HUES6 (cell line): ENCODE measurements around the gene C3orf33.

Source experiments
- H3K27ac ChIP-seq: 2 replicates; pipeline ENCODE4 v1.7.0; 2013; ENCODE audit warnings: low read depth, mild to moderate bottlenecking, low read length, inconsistent platforms
- H3K27me3 ChIP-seq: 2 replicates; pipeline ENCODE4 v1.6.1; 2013; ENCODE audit warnings: low read length; ENCODE audit not compliant: control insufficient read depth, insufficient read depth
- H3K36me3 ChIP-seq: 2 replicates; pipeline ENCODE4 v1.6.1; 2013; ENCODE audit warnings: low read length; ENCODE audit not compliant: control insufficient read depth, insufficient read depth
- H3K4me1 ChIP-seq: 2 replicates; pipeline ENCODE4 v1.6.1; 2013; ENCODE audit warnings: low read length; ENCODE audit not compliant: control insufficient read depth, insufficient read depth
- H3K4me3 ChIP-seq: 2 replicates; pipeline ENCODE4 v1.5.1; 2013; ENCODE audit warnings: low read depth, low read length
- H3K9ac ChIP-seq: one replicate; pipeline ENCODE4 v1.6.1; 2013; ENCODE audit warnings: mild to moderate bottlenecking, low read length
- H3K9me3 ChIP-seq: 2 replicates; pipeline ENCODE4 v1.6.1; 2013; ENCODE audit warnings: low read depth, low read length; ENCODE audit not compliant: control insufficient read depth, insufficient read depth

The C3orf33 gene

DNA sequence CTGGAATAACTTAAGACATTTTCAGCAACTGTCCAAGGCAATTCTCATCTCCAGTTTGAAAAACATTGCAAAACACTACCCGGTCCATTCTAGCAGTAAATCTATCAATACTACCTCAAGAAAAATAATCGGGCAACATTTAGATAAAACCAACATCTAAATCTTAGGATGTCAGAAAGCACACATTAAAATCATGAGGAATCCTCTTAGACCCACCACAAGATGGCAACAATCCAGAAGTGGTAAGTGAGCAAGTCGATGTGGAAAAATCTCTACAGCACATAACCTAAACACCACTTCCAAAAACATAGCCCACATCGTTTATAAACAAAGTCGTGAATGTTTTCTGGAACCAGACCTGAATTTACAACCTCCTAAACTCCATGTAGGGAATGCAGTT lies 66.9 kb downstream of the C3orf33 start:
- no peak overlapping the region for H3K4me3 ChIP-seq
- H3K9ac ChIP-seq: no peak overlapping the region
- no peaks in the 10 kb centered on the region for H3K9me3 ChIP-seq
- no peaks in the 10 kb centered on the region for H3K36me3 ChIP-seq
- no peaks in the 10 kb centered on the region for H3K27me3 ChIP-seq
- peaks cover 19% of the 10 kb centered on the region; the same call in 1 of the 2 replicates for H3K4me1 ChIP-seq
- no peak overlapping the region for H3K27ac ChIP-seq

DNA sequence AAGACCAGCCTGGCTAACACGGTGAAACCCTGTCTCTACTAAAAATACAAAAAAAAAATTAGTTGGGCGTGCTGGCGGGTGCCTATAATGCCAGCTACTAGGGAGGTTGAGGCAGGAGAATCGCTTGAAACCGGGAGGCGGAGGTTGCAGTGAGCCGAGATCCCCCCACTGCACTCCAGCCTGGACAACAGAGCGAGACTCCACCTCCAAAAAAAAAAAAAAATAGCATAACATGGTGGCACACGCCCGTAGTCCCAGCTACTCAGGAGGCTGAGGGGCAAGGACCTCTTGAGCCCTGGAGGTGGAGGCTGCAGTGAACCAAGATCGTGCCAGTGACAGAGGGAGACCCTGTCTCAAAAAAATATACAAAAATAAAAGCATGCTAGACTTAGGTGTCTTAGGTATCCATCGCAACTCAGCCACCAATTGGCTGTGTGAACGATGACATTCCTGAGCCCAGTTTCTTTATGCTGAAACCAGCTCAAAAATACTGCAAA lies 67.5 kb downstream of the C3orf33 start:
- Histone ChIP-seq H3K4me1 (peaks cover 18% of the 10 kb centered on the region; the same call in 1 of the 2 replicates), H3K27ac (no peak overlapping the region), H3K27me3 (no peaks in the 10 kb centered on the region), H3K9ac (no peak overlapping the region), H3K36me3 (no peaks in the 10 kb centered on the region), H3K4me3 (no peak overlapping the region), H3K9me3 (no peaks in the 10 kb centered on the region)

DNA sequence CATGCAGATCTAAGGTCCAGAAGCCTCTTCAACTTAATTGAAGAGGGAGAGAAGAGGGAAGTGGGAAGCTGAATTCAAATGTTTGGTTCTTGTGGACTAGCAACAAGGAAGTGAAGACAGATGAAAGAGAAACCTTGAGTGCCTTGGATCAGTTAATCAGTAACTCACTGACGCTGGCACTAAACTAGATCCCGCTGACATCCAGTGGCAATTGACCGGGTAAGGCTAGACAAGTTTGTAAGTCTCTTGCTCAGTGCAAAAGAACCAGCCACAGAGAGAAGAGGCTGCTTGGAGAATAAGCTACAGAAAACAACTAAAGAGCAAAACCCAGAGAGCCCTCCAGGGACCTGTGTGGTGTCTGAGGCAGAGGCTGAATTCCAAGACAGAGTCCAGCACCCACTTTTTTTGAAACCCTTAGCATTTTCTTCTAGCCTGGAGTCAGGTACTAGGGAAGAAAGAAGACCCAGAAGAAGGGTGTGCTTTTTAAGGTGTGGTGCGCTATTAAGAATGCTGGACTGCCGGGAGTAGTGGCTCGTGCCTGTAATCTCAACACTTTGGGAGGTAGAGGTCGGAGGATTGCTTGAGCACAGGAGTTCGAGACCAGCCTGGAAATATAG lies 68.1 kb downstream of the C3orf33 start:
- Histone ChIP-seq H3K9ac (no peak overlapping the region), H3K4me3 (no peak overlapping the region), H3K27ac (no peak overlapping the region), H3K4me1 (peaks cover 16% of the 10 kb centered on the region; the same call in 1 of the 2 replicates), H3K36me3 (no peaks in the 10 kb centered on the region), H3K27me3 (no peaks in the 10 kb centered on the region), H3K9me3 (no peaks in the 10 kb centered on the region)

DNA sequence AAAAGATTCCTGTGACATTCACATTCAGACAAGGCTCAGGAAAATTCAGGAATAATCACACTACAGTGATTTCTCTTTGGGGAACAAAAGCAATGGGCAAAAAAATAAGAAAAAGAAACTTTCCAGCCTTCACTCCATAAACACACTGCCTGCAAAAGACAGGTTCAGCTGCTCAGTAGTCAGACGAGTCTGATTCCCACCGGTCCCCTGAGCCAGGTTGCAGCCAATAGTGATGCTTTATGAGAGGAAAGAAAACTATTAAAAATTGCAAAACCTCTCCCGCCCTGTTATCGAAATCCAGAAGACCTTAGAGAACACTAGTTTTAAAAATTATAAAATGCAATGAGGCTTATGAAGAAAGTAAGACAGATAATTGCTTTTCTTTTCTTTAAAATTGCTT lies 69.7 kb downstream of the C3orf33 start:
- H3K27ac ChIP-seq: no peak overlapping the region; the same call in 1 of the 2 replicates
- H3K9ac ChIP-seq: no peak overlapping the region
- H3K27me3 ChIP-seq: no peaks in the 10 kb centered on the region
- peaks cover 13% of the 10 kb centered on the region; the same call in 1 of the 2 replicates for H3K4me1 ChIP-seq
- H3K4me3 ChIP-seq: no peak overlapping the region
- H3K36me3 ChIP-seq: no peaks in the 10 kb centered on the region
- no peaks in the 10 kb centered on the region for H3K9me3 ChIP-seq

DNA sequence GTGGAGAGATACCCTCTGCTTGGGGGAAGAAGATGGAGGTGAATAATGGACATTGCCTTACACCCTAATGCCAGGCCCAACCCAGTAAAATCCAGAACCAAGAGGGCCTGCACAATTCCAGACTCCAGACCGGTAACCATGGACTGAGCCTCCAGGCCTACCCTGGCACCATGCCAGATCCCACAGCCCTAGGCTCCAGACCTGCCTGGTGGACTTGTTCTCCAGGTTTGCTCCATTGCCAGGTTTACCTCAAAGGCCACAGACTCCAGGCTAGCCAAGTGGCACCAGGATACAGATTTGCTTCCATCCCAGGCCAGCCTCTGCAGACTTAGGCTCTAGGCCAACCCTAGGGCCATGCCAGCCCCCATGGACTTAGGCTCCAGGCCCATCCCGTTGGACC lies 75.2 kb downstream of the C3orf33 start:
- no peaks in the 10 kb centered on the region for H3K27me3 ChIP-seq
- no peak overlapping the region for H3K9ac ChIP-seq
- H3K27ac ChIP-seq: no peak overlapping the region
- H3K4me1 ChIP-seq: no peaks in the 10 kb centered on the region
- no peaks in the 10 kb centered on the region for H3K9me3 ChIP-seq
- no peak overlapping the region for H3K4me3 ChIP-seq
- no peaks in the 10 kb centered on the region for H3K36me3 ChIP-seq

DNA sequence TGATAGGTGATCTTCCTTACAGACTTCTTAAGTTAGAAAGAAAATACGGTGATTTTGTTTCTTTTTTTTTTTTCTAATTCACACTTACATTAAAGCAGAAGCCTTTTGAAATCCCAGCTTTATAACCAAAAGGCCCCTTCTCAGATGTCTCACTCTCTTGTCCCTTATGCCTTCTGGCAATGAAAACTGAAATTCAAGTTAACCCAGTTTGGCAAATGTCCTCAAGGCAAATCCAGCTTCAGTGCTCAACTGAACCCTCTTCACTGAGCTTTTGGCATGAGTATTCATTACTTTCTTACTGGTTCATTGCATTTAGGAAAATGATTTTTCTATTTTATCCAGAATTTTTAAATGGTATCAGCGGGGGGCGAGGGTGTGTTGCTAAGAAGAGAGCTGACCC lies 78.2 kb downstream of the C3orf33 start:
- H3K9ac ChIP-seq: no peak overlapping the region
- no peak overlapping the region for H3K27ac ChIP-seq
- H3K36me3 ChIP-seq: no peaks in the 10 kb centered on the region; the same call in 1 of the 2 replicates
- H3K27me3 ChIP-seq: no peaks in the 10 kb centered on the region
- H3K4me3 ChIP-seq: no peak overlapping the region
- no peaks in the 10 kb centered on the region for H3K4me1 ChIP-seq
- H3K9me3 ChIP-seq: no peaks in the 10 kb centered on the region

DNA sequence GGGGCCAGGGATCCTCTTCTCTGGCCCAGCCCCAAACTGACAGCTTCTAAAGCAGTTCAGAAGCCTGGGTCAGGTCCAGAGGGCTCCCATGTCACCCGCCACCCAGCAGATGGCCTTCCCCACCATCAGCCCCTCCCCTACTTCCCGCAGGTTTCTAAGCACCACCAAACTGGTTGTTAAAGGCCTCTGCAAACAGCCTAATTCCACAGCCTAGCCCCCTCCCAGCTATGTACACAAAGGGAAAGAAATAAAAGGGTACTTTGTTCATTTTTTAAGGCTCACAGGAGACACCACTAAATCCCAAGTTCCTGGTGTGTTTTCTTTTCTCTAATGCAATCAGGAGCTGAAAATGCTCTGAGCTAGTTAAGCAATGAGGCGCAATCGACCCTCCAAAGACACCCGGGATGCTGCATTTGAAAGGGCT lies 91.8 kb downstream of the C3orf33 start:
- Histone ChIP-seq H3K27me3 (no peaks in the 10 kb centered on the region), H3K9ac (no peak overlapping the region), H3K4me3 (no peak overlapping the region), H3K9me3 (peaks cover 24% of the 10 kb centered on the region), H3K4me1 (peaks cover 6% of the 10 kb centered on the region), H3K27ac (no peak overlapping the region), H3K36me3 (no peaks in the 10 kb centered on the region)
